Measurements from ENCODE around the gene SUMF1. TPM values are rescaled to one million over a fixed set of nuclear protein-coding genes. Genes with fewer than 3 reads are reported as not detected.

Gene SUMF1
- polyA plus RNA-seq, 1 donor = 29.3 TPM

- H3K9me3 ChIP-seq (ENCODE audit: control insufficient read depth, low read depth, low read length) = no peaks in the 10 kb centered on the region
- H3K4me3 ChIP-seq (ENCODE audit: low read length) = no peak overlapping the region
- H3K27ac ChIP-seq (ENCODE audit: low read length) = no peak overlapping the region
- DNase-seq = no peak
- WGBS (ENCODE audit: insufficient coverage, low lambda C conversion rate) = no CpG with 5 or more reads among the region's 2 CpGs
- peaks cover 34% of the 10 kb centered on the region for H3K4me1 ChIP-seq (ENCODE audit: control insufficient read depth, insufficient read depth, low read length)
- no peaks in the 10 kb centered on the region for H3K27me3 ChIP-seq (ENCODE audit: control insufficient read depth, insufficient read depth, low read length)
- H3K36me3 ChIP-seq (ENCODE audit: control insufficient read depth, insufficient read depth, low read length) = no peaks in the 10 kb centered on the region
Measured at GRCh38 chr3:4394567-4394966, 72.5 kb downstream of the SUMF1 start.

GRCh38 chr3:4394048-4394447 lies 73.0 kb downstream of the SUMF1 start:
- DNase-seq = no peak
- no peaks in the 10 kb centered on the region for H3K27me3 ChIP-seq (ENCODE audit: control insufficient read depth, insufficient read depth, low read length)
- H3K4me3 ChIP-seq (ENCODE audit: low read length) = no peak overlapping the region
- peaks cover 34% of the 10 kb centered on the region for H3K4me1 ChIP-seq (ENCODE audit: control insufficient read depth, insufficient read depth, low read length)
- H3K27ac ChIP-seq (ENCODE audit: low read length) = no peak overlapping the region
- WGBS (ENCODE audit: insufficient coverage, low lambda C conversion rate) = no CpG with 5 or more reads among the region's 3 CpGs
- no peaks in the 10 kb centered on the region for H3K36me3 ChIP-seq (ENCODE audit: control insufficient read depth, insufficient read depth, low read length)
- no peaks in the 10 kb centered on the region for H3K9me3 ChIP-seq (ENCODE audit: control insufficient read depth, low read depth, low read length)

GRCh38 chr3:4392992-4393391 lies 74.1 kb downstream of the SUMF1 start:
- Histone ChIP-seq H3K9me3 (ENCODE audit: control insufficient read depth, low read depth, low read length) (no peaks in the 10 kb centered on the region), H3K27ac (ENCODE audit: low read length) (no peak overlapping the region), H3K36me3 (ENCODE audit: control insufficient read depth, insufficient read depth, low read length) (no peaks in the 10 kb centered on the region), H3K4me3 (ENCODE audit: low read length) (no peak overlapping the region), H3K4me1 (ENCODE audit: control insufficient read depth, insufficient read depth, low read length) (peaks cover 31% of the 10 kb centered on the region), H3K27me3 (ENCODE audit: control insufficient read depth, insufficient read depth, low read length) (no peaks in the 10 kb centered on the region)
- WGBS (ENCODE audit: insufficient coverage, low lambda C conversion rate) = no CpG with 5 or more reads among the region's 5 CpGs
- no peak for DNase-seq

GRCh38 chr3:4387210-4388204 lies 79.6 kb downstream of the SUMF1 start:
- H3K4me3 ChIP-seq (ENCODE audit: low read length) = no peak overlapping the region
- H3K27ac ChIP-seq (ENCODE audit: low read length) = no peak overlapping the region
- whole genome bisulfite sequencing (ENCODE audit: insufficient coverage, low lambda C conversion rate) = no CpG with 5 or more reads among the region's 2 CpGs
- H3K36me3 ChIP-seq (ENCODE audit: control insufficient read depth, insufficient read depth, low read length) = no peaks in the 10 kb centered on the region
- no peak for DNase-seq
- H3K27me3 ChIP-seq (ENCODE audit: control insufficient read depth, insufficient read depth, low read length) = no peaks in the 10 kb centered on the region
- no peaks in the 10 kb centered on the region for H3K4me1 ChIP-seq (ENCODE audit: control insufficient read depth, insufficient read depth, low read length)
- H3K9me3 ChIP-seq (ENCODE audit: control insufficient read depth, low read depth, low read length) = no peaks in the 10 kb centered on the region

GRCh38 chr3:4385201-4385600 lies 81.9 kb downstream of the SUMF1 start:
- no peaks in the 10 kb centered on the region for H3K9me3 ChIP-seq (ENCODE audit: control insufficient read depth, low read depth, low read length)
- H3K27me3 ChIP-seq (ENCODE audit: control insufficient read depth, insufficient read depth, low read length) = no peaks in the 10 kb centered on the region
- no peak for DNase-seq
- no peaks in the 10 kb centered on the region for H3K36me3 ChIP-seq (ENCODE audit: control insufficient read depth, insufficient read depth, low read length)
- H3K4me1 ChIP-seq (ENCODE audit: control insufficient read depth, insufficient read depth, low read length) = no peaks in the 10 kb centered on the region
- no peak overlapping the region for H3K4me3 ChIP-seq (ENCODE audit: low read length)
- no peak overlapping the region for H3K27ac ChIP-seq (ENCODE audit: low read length)
- 100% methylated on average over 2 of the region's 6 CpGs for WGBS (ENCODE audit: insufficient coverage, low lambda C conversion rate)

GRCh38 chr3:4380013-4380412 lies 87.1 kb downstream of the SUMF1 start:
- no peaks in the 10 kb centered on the region for H3K4me1 ChIP-seq (ENCODE audit: control insufficient read depth, insufficient read depth, low read length)
- no peak overlapping the region for H3K4me3 ChIP-seq (ENCODE audit: low read length)
- 100% methylated on average over 1 of the region's 4 CpGs for WGBS (ENCODE audit: insufficient coverage, low lambda C conversion rate)
- DNase-seq = no peak
- H3K27ac ChIP-seq (ENCODE audit: low read length) = no peak overlapping the region
- H3K27me3 ChIP-seq (ENCODE audit: control insufficient read depth, insufficient read depth, low read length) = no peaks in the 10 kb centered on the region
- no peaks in the 10 kb centered on the region for H3K9me3 ChIP-seq (ENCODE audit: control insufficient read depth, low read depth, low read length)
- H3K36me3 ChIP-seq (ENCODE audit: control insufficient read depth, insufficient read depth, low read length) = no peaks in the 10 kb centered on the region

- H3K27me3 ChIP-seq (ENCODE audit: control insufficient read depth, insufficient read depth, low read length) = no peaks in the 10 kb centered on the region
- no peaks in the 10 kb centered on the region for H3K36me3 ChIP-seq (ENCODE audit: control insufficient read depth, insufficient read depth, low read length)
- H3K27ac ChIP-seq (ENCODE audit: low read length) = no peak overlapping the region
- peaks cover 10% of the 10 kb centered on the region for H3K9me3 ChIP-seq (ENCODE audit: control insufficient read depth, low read depth, low read length)
- no peaks in the 10 kb centered on the region for H3K4me1 ChIP-seq (ENCODE audit: control insufficient read depth, insufficient read depth, low read length)
- no peak for DNase-seq
- no peak overlapping the region for H3K4me3 ChIP-seq (ENCODE audit: low read length)
- 83% methylated on average over 1 of the region's 2 CpGs for WGBS (ENCODE audit: insufficient coverage, low lambda C conversion rate)
Measured at GRCh38 chr3:4376499-4376898, 90.6 kb downstream of the SUMF1 start.

GRCh38 chr3:4375911-4376310 lies 91.2 kb downstream of the SUMF1 start:
- Histone ChIP-seq H3K4me1 (ENCODE audit: control insufficient read depth, insufficient read depth, low read length) (no peaks in the 10 kb centered on the region), H3K9me3 (ENCODE audit: control insufficient read depth, low read depth, low read length) (peaks cover 10% of the 10 kb centered on the region), H3K27me3 (ENCODE audit: control insufficient read depth, insufficient read depth, low read length) (no peaks in the 10 kb centered on the region), H3K27ac (ENCODE audit: low read length) (no peak overlapping the region), H3K4me3 (ENCODE audit: low read length) (no peak overlapping the region), H3K36me3 (ENCODE audit: control insufficient read depth, insufficient read depth, low read length) (no peaks in the 10 kb centered on the region)
- WGBS (ENCODE audit: insufficient coverage, low lambda C conversion rate) = 100% methylated on average over 1 of the region's 2 CpGs
- no peak for DNase-seq

- H3K4me1 ChIP-seq (ENCODE audit: control insufficient read depth, insufficient read depth, low read length) = no peaks in the 10 kb centered on the region
- H3K36me3 ChIP-seq (ENCODE audit: control insufficient read depth, insufficient read depth, low read length) = no peaks in the 10 kb centered on the region
- no peak for DNase-seq
- H3K27me3 ChIP-seq (ENCODE audit: control insufficient read depth, insufficient read depth, low read length) = no peaks in the 10 kb centered on the region
- H3K27ac ChIP-seq (ENCODE audit: low read length) = no peak overlapping the region
- H3K4me3 ChIP-seq (ENCODE audit: low read length) = no peak overlapping the region
- peaks cover 10% of the 10 kb centered on the region for H3K9me3 ChIP-seq (ENCODE audit: control insufficient read depth, low read depth, low read length)
Measured at GRCh38 chr3:4373669-4374068, 93.4 kb downstream of the SUMF1 start.

GRCh38 chr3:4362523-4362922 lies 104.5 kb downstream of the SUMF1 start:
- Histone ChIP-seq H3K4me1 (ENCODE audit: control insufficient read depth, insufficient read depth, low read length) (no peaks in the 10 kb centered on the region), H3K27me3 (ENCODE audit: control insufficient read depth, insufficient read depth, low read length) (no peaks in the 10 kb centered on the region), H3K36me3 (ENCODE audit: control insufficient read depth, insufficient read depth, low read length) (peaks cover 6% of the 10 kb centered on the region), H3K9me3 (ENCODE audit: control insufficient read depth, low read depth, low read length) (no peaks in the 10 kb centered on the region), H3K4me3 (ENCODE audit: low read length) (no peak overlapping the region), H3K27ac (ENCODE audit: low read length) (no peak overlapping the region)
- WGBS (ENCODE audit: insufficient coverage, low lambda C conversion rate) = 100% methylated on average over 1 of the region's 2 CpGs
- no peak for DNase-seq

- peaks cover 7% of the 10 kb centered on the region for H3K4me1 ChIP-seq (ENCODE audit: control insufficient read depth, insufficient read depth, low read length)
- no peaks in the 10 kb centered on the region for H3K9me3 ChIP-seq (ENCODE audit: control insufficient read depth, low read depth, low read length)
- WGBS (ENCODE audit: insufficient coverage, low lambda C conversion rate) = 66% methylated on average over 3 of the region's 6 CpGs
- peaks cover 6% of the 10 kb centered on the region for H3K36me3 ChIP-seq (ENCODE audit: control insufficient read depth, insufficient read depth, low read length)
- no peaks in the 10 kb centered on the region for H3K27me3 ChIP-seq (ENCODE audit: control insufficient read depth, insufficient read depth, low read length)
- H3K4me3 ChIP-seq (ENCODE audit: low read length) = no peak overlapping the region
- DNase-seq = no peak
- no peak overlapping the region for H3K27ac ChIP-seq (ENCODE audit: low read length)
Measured at GRCh38 chr3:4360817-4361216, 106.3 kb downstream of the SUMF1 start.

All from large intestine (tissue), 3 donors.